GM19467 (cell line): Measurements from ENCODE around the gene LCE1F.

Experiments used
- ATAC-seq: cut with Tn5 transposase; IDR thresholded peaks from one replicate; pipeline ENCODE4 v1.9.1; 2021; ENCODE audit warnings: mild to moderate bottlenecking, moderate library complexity; ENCODE audit not compliant: unreplicated experiment

LCE1F gene, protein sequence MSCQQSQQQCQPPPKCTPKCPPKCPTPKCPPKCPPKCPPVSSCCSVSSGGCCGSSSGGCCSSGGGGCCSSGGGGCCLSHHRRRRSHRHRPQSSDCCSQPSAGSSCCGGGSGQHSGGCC

DNA sequence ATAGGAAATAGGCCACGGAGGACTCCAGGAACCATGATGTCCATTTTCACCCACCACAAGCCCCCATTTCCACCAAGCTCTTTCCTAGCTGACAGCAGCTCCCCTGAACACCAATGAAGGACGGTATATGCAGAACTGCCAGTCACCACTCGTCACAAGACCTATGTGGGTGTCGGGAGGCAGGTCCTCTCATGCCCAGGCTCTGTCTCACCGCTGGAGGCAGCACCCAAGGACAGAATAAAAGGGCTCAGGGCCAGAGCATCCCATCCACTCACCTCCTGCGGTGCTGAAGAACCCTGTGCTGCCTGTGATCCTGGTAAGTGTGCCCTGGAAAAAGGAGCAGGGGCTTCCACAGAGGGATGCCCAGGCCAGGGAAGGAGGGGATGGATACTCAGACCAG lies at the start of gene LCE1F:
Gene LCE1F (plus strand): TSS at position 266 of the 400 bp plus-strand sequence. CDS start 1,232 bp downstream, outside the sequence.
- no peak for ATAC-seq

DNA sequence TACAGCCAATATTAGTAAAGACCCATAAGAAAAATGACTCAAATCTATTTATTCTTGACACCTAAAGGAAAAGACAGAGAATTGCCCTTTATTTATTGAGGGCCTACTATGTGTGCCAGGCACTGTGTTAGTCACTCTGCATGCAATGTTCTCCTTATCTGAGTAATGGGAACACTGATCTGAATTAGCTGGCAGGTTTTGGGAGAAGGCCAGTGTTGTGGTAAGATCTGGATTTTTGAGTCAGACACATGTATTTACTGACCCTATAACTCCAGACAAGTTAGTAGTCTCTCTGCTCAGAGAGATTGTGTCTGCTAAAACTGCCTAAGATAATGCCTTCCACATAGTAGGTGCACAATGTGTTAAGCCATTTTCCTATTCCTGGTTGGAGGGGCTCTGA lies 49.7 kb upstream of the LCE1F start:
- no peak for ATAC-seq

- ATAC-seq, result no peak
These were observed 46.0 kb upstream of the LCE1F start for GRCh38 chr1:152728986-152729385.

DNA sequence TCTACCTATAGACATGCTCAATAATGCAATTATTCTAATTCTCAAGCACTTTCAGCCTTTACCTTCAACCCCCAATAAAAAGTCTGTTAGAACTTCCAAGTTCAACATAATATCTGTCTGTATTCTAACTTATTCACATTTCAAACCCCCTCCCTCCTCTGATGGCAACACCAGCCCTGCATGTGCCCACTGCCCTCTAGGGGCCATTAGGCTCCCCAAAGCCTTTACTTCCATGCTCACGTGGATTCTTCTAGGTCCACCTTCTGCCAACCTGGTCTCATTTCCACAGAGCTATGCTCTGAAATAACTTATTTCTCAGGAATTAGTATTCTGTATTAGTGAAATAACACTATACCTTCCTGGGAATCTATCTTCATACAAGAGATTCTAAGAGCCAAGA lies 39.3 kb upstream of the LCE1F start:
- no peak for ATAC-seq

DNA sequence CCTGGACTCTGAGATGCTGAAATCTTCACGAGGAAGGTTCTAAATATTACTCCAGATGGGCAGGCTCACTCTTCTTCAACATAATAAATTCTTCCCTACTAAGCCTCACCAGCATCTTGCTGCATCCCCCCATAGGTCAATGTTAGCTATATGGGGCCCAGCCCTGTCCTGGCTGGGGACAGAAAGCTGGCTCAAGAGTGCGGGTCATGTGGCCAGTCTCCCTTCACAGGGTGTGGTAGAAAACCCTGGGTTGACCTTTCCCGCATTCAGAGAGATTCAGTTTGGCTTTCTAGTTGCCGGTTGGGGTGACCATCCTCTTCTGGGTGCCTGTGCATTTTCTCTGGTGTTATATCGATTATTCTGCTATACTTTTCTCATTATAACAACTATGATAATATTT lies 36.9 kb upstream of the LCE1F start:
- ATAC-seq, result no peak

- no peak for ATAC-seq
These were observed 35.1 kb upstream of the LCE1F start for GRCh38 chr1:152739841-152740240.

- no peak for ATAC-seq
These were observed 33.3 kb upstream of the LCE1F start for GRCh38 chr1:152741656-152742055.

- no peak for ATAC-seq
These were observed 31.4 kb upstream of the LCE1F start for GRCh38 chr1:152743371-152744145.

- ATAC-seq, result no peak
These were observed 29.6 kb upstream of the LCE1F start for GRCh38 chr1:152745289-152745704.

GRCh38 chr1:152745765-152746444 lies 29.0 kb upstream of the LCE1F start:
- no peak for ATAC-seq

DNA sequence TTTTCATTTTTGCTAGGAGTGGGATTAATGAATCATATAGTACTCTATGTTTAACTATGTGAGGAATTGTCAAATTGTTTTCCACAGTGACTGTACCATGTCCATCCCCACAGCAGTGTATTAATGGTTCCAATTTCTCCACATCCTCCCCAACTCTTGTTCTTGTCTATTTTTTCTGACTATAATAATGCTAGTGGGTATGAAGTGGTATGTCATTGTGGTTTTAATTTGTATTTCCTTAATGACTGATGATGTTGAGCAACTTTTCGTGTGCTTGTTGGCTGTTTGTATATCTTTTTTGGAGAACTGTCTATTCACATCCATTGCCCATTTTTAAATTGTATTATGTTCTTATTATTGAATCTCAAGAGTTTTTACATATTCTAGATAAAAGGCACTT lies 27.1 kb upstream of the LCE1F start:
- ATAC-seq, result no peak

GRCh38 chr1:152752225-152752624 lies 22.7 kb upstream of the LCE1F start:
- ATAC-seq, result no peak

- ATAC-seq, result no peak
These were observed 21.4 kb upstream of the LCE1F start for GRCh38 chr1:152753586-152753985.

- no peak for ATAC-seq
These were observed 18.1 kb upstream of the LCE1F start for GRCh38 chr1:152756872-152757271.

GRCh38 chr1:152757747-152758146 lies 17.2 kb upstream of the LCE1F start, which contains the start of gene KPRP:
TSS of gene KPRP (plus strand) at chr1:152758025. CDS start at chr1:152759589, 1,564 bp downstream.
- ATAC-seq, result no peak

DNA sequence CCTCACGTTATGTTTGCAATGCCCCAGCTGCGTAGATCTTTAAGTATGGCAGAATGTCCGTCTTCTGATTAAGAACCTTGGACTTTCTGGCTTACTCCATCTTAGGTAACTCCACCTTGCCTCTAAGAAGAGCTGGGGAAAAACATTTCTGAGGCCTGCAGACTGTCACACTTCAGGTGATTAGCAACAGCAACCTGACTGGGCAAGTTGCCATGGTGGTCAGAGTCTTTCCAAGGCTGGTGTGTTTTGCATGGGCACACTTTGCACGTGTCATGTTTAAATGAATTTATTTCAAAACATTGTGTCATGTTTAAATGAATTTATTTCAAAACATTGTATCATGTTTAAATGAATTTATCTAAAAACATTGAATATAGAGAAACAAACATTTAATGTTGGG lies 16.3 kb upstream of the LCE1F start:
- no peak for ATAC-seq

- no peak for ATAC-seq
These were observed 15.3 kb upstream of the LCE1F start for GRCh38 chr1:152759453-152760173.

DNA sequence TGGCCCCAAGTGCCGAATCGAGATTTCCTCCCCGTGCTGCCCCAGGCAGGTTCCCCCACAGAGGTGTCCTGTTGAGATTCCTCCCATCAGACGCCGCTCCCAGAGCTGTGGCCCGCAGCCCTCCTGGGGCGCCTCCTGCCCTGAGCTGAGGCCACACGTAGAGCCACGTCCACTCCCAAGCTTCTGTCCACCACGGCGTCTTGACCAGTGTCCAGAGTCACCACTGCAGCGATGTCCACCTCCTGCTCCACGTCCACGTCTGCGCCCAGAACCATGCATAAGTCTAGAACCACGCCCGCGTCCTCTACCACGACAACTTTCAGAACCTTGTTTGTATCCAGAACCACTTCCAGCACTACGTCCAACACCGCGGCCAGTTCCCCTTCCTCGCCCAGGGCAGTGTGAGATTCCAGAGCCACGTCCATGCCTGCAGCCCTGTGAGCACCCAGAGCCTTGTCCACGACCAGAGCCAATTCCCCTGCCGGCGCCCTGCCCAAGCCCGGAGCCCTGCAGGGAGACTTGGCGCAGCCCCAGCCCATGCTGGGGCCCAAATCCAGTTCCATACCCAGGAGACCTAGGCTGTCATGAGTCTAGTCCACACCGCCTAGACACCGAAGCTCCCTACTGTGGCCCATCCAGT lies 14.3 kb upstream of the LCE1F start:
- ATAC-seq, result no peak

DNA sequence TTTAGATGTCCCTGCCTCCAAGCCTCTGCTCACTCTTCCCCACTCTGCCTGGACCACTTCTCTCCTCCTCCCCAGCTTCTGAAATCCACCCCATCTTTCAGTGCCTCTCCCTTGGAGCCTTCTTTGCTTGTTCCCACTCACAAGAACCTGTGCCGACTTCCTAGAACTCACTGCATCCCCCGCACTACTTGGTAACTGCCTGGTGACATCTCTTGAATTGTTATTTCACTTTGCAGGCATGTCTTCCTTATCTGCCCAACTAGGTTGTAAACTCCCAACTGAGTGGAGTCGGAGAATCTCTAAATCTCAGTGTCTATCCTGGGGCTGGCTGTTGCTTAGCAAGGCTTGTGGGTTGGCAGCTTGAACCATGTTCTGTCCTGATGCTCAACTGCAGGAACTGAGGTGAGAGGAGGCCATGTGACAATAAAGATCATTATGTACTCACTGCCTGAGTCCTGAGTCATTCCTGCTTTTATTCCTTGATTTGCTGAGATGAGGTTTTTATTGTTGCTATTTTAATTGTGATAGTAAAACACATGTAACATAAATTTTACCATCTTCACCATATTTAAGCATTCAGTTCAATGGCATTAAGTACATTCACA lies 13.2 kb upstream of the LCE1F start:
- ATAC-seq, result no peak

- no peak for ATAC-seq
These were observed 6.0 kb upstream of the LCE1F start for GRCh38 chr1:152768847-152769533.
